ENCODE measurements around the gene R3HCC1L.
A peak's percentile ranks its signal among the peaks of the same experiment; 100 is the strongest.

Gene R3HCC1L

DNA sequence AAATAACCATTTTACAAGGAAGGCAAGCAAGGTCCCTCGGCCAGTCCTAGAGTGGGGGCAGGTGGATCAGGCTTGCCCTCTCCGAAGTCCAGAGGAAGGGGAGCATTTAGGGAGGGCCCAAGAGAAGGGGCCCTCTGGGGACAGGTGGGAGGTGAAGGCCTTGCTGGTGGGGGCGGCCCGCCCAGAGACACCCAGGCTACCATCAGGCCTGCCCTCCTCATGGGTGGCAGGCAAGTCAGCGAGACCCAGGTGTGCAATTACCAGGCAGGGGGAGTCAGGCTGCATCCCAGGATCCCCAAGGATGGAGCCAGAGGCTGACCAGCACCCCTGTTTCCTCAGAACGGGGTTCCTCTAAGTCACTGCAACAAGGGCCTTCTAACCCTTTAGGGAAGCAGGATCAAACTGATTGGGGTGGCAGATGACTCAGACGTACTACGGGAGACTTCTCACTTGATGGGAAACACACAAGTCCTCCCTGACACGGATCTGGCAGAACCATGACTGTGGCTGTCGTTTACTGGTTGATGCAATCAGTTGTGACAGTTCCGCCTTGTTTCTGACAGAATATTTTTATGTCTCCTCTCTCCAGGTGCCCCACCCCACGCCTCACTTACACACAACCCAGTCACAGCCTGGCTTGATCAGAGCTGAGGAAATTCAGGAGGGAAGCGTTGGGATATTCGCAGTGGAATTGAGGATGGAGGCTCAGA is 125.3 kb downstream of the R3HCC1L start:
- H3K27ac Mint-ChIP-seq = no peak overlapping the region
- no peaks in the 10 kb centered on the region for H3K9me3 Mint-ChIP-seq
- ATAC-seq = no peak
- DNase-seq = no peak
- H3K27me3 Mint-ChIP-seq = no peaks in the 10 kb centered on the region
- H3K4me1 Mint-ChIP-seq = no peaks in the 10 kb centered on the region
- peaks cover 3% of the 10 kb centered on the region for H3K36me3 Mint-ChIP-seq (ENCODE audit: low read depth)
- no peak overlapping the region for H3K4me3 Mint-ChIP-seq

DNA sequence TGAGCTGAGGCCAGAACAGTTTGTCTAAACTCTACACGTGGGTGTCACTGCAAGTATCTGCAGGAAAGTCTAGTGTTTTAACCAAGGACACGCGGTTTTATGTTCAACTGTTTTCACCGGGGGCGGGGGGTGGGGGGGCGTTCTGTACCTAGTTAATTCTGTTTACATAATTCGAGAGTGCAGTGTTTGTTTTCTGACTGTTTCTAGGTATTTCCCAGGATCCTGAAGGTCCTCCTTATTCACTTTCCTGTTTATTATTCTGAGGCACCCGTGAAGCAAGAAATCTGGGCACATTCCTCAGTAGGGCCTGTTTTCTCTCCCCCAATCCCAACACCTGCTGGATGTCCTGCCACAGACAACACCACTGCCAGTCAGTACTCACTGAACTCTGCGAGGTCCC is 125.9 kb downstream of the R3HCC1L start:
- Mint-ChIP-seq H3K27me3 (no peaks in the 10 kb centered on the region), H3K27ac (no peak overlapping the region)

DNA sequence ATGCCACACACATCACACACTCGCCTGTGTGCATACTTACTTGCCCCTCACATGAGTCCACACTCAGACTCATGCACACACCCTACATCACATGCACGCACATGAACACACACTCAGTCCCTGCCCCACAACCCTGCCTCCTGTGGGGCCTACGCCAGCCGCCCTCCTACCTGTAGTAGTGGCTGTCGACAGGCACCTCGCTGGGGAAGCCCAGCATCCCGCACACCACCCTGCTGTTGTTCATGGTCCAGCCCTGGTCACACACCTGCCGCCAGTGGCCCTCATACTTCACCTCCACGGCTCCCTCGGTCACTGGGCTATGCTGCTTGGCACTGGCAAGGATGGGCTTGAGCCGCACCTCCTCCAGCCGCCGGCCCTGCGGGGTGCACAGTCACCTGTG is 126.3 kb downstream of the R3HCC1L start:
- no peaks in the 10 kb centered on the region for H3K27me3 Mint-ChIP-seq
- DNase-seq (no peak), ATAC-seq (peak; percentile 10)
- no peaks in the 10 kb centered on the region for H3K4me1 Mint-ChIP-seq
- no peak overlapping the region for H3K4me3 Mint-ChIP-seq
- no peak overlapping the region for H3K27ac Mint-ChIP-seq
- no peaks in the 10 kb centered on the region for H3K9me3 Mint-ChIP-seq
- H3K36me3 Mint-ChIP-seq (ENCODE audit: low read depth) = peaks cover 3% of the 10 kb centered on the region

More for the DNA sequence above, 125.9 kb downstream of the R3HCC1L start:
- Mint-ChIP-seq H3K9me3 (no peaks in the 10 kb centered on the region), H3K36me3 (ENCODE audit: low read depth) (peaks cover 3% of the 10 kb centered on the region), H3K4me1 (no peaks in the 10 kb centered on the region), H3K4me3 (no peak overlapping the region)
- DNase-seq (no peak), ATAC-seq (no peak)

DNA sequence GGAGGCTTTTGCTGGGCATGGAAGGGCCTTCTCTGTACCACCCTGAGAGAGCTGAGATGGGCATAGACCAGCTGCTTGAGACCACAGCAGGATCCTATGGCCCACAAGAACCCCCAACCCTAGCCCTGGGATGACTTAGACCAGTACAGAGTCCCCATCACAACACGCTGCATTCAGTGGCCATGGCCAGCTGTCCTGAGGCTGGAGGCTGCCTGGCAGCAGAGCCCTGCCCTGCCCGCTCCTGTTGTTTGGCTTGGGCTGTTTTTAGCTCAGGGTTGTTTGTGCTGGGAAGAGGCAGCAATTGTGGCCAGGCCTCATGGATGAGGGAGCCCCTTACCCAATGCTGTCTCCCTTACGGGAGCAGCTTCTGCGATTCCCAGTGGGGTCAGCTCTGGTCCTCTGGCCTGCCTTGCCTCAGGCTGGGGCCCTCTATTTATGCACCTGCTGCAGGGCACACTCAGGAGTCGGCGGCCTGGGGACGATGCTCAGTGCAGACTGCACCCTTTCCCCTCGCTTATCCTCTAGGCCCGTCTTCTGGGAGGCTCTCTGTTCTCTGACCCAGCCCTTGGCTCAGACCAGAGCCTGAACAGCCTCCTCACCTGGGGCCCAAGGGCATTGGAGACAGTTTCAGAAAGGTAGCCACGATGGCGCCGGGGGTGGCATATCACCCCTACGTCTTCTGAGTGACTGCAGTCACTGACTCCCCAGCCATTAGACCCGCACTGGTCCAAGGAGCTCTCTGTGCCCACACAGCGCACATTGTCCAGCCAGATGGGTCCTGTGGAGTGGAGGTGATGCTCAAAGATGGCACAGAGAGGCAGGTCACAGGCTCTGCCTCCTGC is 127.2 kb downstream of the R3HCC1L start:
- no peaks in the 10 kb centered on the region for H3K4me1 Mint-ChIP-seq
- no peak for ATAC-seq
- DNase-seq = no peak
- no peaks in the 10 kb centered on the region for H3K9me3 Mint-ChIP-seq
- H3K4me3 Mint-ChIP-seq = no peak overlapping the region
- peaks cover 6% of the 10 kb centered on the region for H3K27me3 Mint-ChIP-seq
- H3K36me3 Mint-ChIP-seq (ENCODE audit: low read depth) = no peaks in the 10 kb centered on the region
- no peak overlapping the region for H3K27ac Mint-ChIP-seq

DNA sequence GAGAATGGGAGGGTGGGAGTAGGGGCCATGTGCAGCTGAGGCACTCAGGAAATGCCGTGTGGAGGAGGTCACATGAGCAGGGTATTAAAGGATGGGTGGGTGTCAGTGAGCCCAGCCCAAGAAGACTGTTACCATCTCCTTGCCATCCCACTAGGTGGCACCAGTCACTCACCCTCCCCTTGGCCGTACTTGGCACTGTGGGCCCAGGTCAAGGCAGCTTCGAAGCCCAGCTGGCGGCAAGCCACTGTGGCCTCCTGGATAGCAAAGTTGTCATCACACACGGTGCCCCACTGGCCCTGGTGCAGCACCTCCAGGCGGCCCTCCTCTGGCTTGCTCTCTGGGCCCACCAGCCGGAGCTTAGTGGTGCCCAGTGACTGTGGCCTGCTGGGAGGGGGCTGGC is 128.1 kb downstream of the R3HCC1L start:
- Mint-ChIP-seq H3K4me3 (no peak overlapping the region), H3K27ac (no peak overlapping the region), H3K9me3 (no peaks in the 10 kb centered on the region), H3K4me1 (no peaks in the 10 kb centered on the region), H3K36me3 (ENCODE audit: low read depth) (no peaks in the 10 kb centered on the region), H3K27me3 (peaks cover 13% of the 10 kb centered on the region)
- no peak for ATAC-seq
- peak; percentile 14 for DNase-seq

DNA sequence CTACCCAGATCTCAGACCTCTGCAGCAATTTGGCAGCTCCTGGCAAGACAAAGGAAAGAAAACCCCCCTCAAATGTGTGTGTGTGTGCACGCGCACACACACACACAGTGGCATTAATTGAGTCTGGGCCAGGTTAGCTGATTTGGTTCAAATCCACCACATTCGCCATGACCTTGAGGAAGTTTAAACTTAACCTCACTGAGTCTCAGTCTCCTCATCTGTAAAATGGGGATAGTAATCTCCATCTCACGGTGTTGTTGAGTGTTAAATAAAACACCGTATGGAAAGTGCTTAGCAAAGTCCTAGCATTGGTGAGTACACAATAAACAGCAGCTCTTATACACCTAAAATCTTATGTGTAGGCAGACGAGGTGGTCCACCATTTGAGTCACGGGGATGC is 128.6 kb downstream of the R3HCC1L start:
- Mint-ChIP-seq H3K27ac (no peak overlapping the region), H3K36me3 (ENCODE audit: low read depth) (no peaks in the 10 kb centered on the region), H3K4me1 (no peaks in the 10 kb centered on the region), H3K4me3 (no peak overlapping the region), H3K27me3 (peaks cover 16% of the 10 kb centered on the region), H3K9me3 (no peaks in the 10 kb centered on the region)
- no peak for ATAC-seq
- no peak for DNase-seq

DNA sequence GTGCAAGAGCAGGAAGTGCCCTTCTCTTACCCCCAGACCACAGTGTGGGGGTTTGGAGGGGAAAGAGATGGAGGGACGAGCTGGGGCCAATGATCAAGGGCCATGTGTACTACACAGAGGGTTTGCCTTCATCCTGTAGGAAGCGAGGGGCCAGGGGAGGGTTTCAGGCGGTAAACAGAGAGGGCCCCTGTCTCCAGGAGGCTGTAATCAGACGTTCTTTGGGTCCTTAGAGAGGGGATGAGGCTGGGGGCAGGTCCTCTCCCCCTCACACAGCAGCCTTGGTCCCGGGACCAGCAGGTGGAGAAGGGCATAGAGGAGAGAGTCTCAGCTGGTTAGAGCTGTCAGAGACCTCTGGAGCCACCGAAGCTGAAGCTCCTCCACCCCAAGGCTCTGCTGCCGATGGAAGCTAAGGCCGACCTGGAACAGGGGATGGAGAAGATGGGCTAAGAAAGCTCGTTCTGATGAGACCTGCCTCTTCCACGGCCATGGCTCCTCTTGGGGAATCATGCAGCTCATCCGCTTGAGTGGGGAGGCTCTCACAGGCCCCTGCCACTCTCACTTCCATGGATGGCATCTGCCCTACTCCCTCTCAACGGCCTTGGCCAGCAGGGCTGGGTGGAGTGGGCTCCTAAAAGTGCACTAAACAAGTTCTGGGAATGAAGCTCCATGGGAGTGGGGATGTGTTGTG is 130.1 kb downstream of the R3HCC1L start:
- Mint-ChIP-seq H3K4me1 (no peaks in the 10 kb centered on the region), H3K36me3 (ENCODE audit: low read depth) (no peaks in the 10 kb centered on the region), H3K27ac (no peak overlapping the region), H3K4me3 (no peak overlapping the region), H3K9me3 (no peaks in the 10 kb centered on the region), H3K27me3 (peaks cover 23% of the 10 kb centered on the region)
- ATAC-seq (no peak), DNase-seq (no peak)

DNA sequence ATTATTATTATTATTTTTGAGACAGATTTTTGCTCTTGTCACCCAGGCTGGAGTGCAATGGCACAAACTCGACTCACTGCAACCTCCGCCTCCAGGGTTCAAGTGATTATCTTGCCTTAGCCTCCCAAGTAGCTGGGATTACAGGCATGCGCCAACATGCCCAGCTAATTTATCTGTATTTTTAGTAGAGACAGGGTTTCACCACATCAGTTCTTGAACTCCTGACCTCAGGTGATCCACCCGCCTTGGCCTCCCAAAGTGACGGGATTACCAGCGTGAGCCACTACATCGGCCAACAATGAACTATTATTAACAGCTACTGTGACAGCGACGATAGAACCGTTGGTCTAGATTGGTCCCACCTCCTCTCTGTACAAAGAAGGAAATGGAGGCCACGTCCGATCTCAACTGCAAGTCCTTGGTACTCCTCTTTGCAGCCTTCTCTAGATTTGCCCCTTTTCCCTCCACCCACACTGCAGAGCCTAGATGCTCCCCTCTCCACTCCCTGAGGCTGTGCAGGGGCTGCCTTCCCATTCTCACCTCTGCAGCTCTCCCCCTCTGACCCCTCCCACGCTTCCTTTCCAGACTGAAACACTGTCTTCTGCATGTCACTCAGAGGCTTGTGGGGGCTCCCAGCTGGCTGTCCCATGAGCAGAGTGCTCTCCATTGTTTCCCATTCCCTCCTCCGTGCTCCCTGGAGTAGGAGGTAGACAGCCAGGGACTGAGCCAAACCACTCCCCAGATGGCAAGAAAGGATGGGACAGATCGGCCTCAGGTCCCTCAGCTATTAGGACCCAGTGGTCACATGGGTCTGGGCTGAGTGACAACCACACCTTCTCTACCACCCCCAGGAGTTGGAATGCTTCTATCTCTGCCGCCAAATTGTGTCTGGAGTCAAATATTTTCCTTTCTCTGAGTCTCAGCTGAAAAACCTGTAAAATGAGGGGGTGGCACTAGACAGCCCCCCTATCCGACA is 131.2 kb downstream of the R3HCC1L start:
- DNase-seq (no peak), ATAC-seq (no peak)
- no peak overlapping the region for H3K4me3 Mint-ChIP-seq
- no peaks in the 10 kb centered on the region for H3K9me3 Mint-ChIP-seq
- peaks cover 26% of the 10 kb centered on the region for H3K27me3 Mint-ChIP-seq
- H3K36me3 Mint-ChIP-seq (ENCODE audit: low read depth) = no peaks in the 10 kb centered on the region
- H3K27ac Mint-ChIP-seq = no peak overlapping the region
- no peaks in the 10 kb centered on the region for H3K4me1 Mint-ChIP-seq

DNA sequence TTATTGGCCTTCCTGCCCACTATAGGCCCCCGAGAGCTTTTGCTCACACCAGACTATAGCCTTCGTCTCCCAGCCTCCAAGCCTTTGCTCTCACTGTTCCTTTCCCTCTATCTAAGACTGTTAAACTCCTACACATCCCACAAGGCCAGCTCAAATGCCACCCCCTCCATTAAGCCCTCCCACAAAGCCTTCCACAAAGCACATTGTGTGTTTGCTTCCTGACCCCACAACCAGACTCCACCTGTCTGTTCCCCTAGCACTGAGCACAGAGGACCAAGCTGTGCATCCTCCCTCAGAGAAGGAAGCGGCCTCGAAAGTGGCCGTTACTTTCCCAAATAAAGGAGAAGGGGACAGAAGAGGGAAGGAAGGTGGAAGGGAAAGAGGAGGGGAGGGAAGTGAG is 132.2 kb downstream of the R3HCC1L start:
- ATAC-seq (no peak), DNase-seq (no peak)
- Mint-ChIP-seq H3K9me3 (no peaks in the 10 kb centered on the region), H3K36me3 (ENCODE audit: low read depth) (no peaks in the 10 kb centered on the region), H3K4me1 (no peaks in the 10 kb centered on the region), H3K27me3 (peaks cover 27% of the 10 kb centered on the region), H3K27ac (no peak overlapping the region), H3K4me3 (no peak overlapping the region)

DNA sequence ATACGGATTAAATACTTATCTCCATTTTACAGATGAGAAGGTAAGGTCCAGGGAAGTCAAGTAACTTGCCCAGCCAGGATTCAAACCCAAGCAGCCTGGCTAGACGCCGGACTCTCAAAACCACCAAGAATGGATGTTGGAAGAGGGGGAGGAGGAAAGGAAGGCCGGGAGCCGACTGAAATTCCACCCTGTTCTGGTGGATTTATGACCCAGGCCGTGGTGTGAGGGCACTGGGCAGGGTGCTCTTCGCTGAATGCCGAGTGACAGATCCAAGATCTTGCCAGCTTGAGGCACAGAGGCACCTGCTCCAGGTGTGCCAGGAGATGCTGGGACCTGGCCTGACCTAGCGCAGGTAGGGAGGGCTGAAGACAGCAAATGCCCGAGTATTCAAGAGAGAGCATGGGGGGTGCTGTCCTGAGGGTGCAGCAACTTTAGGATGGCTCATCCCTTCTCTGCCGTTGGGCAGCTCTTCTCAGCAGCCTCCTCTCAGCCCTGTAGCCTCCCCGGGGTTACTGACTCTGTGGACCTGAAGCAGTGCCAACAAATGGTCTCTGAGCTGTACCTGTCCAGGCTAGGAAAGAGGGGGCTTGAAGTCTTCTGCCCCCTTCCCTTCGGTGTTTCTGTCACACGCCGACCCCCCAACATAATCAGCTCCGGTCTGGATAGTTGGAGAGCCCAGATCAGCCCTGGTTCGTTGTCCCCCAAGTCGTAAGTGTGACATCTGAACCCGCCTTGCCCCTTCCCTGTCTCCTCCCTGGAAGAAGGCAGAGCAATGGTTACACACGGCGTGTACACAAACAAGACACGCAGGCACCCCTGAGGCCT is 132.8 kb downstream of the R3HCC1L start:
- Mint-ChIP-seq H3K4me1 (no peaks in the 10 kb centered on the region), H3K4me3 (peak overlapping the region; percentile 61), H3K9me3 (no peaks in the 10 kb centered on the region), H3K36me3 (ENCODE audit: low read depth) (no peaks in the 10 kb centered on the region), H3K27me3 (peaks cover 27% of the 10 kb centered on the region), H3K27ac (no peak overlapping the region)
- ATAC-seq (no peak), DNase-seq (no peak)

DNA sequence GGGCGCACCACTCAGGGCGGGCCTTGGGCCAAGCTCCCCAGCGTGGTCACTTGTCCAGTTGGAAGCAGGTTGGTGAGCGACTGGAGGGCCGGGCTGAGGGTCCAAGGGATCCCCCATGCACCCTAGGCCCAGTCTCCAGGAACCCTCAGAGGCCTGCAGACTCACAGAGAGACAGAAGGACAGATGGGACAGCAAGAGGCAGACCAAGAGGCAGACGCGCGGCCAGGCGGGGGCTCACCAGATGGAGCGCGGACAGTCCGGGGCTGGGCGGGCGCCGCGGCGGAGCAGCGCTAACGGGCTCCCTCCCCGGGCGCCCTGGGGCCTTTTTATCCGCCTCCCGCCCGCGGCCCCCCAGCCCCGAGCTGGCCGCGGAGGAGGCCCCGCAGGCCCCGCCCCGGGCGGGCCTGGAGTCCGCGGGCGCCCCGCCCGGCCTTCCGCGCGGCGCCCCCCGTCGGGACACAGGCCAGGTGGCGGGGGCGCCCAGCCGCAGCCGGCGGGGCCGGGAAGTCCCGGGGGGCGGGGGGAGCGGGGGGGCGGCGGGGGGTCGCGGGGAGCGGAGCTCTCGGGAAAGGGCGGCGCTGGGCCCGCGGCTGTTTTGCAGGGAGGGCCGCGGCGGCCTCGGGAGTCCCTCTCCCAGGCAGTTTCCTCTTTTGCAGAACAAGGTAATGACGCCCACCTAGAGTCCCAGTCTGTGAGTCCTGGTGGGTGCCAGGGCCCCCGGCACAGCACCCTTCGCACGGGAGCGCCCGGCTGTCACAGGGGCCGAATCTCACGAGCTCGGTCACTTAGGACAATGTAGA is 133.6 kb downstream of the R3HCC1L start, which contains the start of gene LOXL4:
LOXL4 (minus strand) TSS at position 301 of the 800 bp plus-strand sequence. CDS start 5,175 bp downstream, outside the sequence.
- H3K4me1 Mint-ChIP-seq = no peaks in the 10 kb centered on the region
- H3K27me3 Mint-ChIP-seq = peaks cover 27% of the 10 kb centered on the region
- no peaks in the 10 kb centered on the region for H3K9me3 Mint-ChIP-seq
- peak; percentile 44 for ATAC-seq
- H3K27ac Mint-ChIP-seq = no peak within 1 kb of the TSS
- DNase-seq = no peak
- peak within 1 kb of the TSS; percentile 61 for H3K4me3 Mint-ChIP-seq
- H3K36me3 Mint-ChIP-seq (ENCODE audit: low read depth) = no peaks in the 10 kb centered on the region

DNA sequence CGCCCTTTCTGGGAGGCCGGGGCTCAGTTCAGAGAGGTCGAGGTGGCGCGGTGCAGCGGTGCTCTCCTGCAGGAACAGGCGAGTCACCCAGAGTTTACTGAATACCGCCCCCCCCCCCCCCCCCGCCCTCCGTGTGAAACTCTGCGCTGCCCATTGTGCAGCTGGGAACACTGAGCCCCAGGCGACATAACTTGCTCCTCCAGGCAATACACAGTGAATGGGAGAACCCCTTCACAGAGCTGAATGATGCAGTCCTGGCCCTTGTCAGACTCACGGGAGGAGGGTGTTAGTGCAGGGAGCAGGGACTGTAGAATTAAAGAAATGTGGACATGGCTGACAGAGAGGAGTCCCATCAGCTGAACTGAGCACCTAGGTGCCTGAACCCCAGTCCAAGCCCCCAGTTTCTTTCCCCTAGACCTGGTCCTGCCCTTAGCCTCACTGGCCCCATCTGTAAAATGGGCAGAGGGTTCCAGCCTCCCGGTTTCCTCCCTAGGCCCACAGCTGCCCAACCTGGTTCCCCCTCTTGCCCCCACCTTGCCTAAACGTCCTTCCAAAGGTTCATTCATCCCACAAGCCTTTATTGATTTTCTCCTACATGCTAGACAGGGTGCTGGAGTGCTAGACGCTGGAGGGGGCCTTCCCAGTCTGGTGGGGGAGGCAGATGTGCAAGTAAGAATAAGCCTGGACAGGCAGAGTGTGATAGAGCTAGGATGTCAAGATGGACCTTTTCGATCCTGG is 134.4 kb downstream of the R3HCC1L start:
- Mint-ChIP-seq H3K27me3 (peaks cover 27% of the 10 kb centered on the region), H3K36me3 (ENCODE audit: low read depth) (no peaks in the 10 kb centered on the region), H3K4me3 (peak overlapping the region; percentile 48)

More for the DNA sequence above, 134.4 kb downstream of the R3HCC1L start:
- Mint-ChIP-seq H3K4me1 (no peaks in the 10 kb centered on the region), H3K27ac (no peak overlapping the region), H3K9me3 (no peaks in the 10 kb centered on the region)
- ATAC-seq = peak; percentile 41
- no peak for DNase-seq
